Activated T-cell treated with anti-CD3 and anti-CD28 coated beads, Interleukin-2, amount 50 U/mL, for 48 hours (primary cell): ENCODE measurements around the gene TMEM14B.
A peak's percentile ranks its signal among the peaks of the same experiment; 100 is the strongest.
"Not testable (repeated sequence)": the region's sequence is repeated elsewhere in the genome, so short reads cannot be mapped to it uniquely, and the experiment has no call there.

Source experiments
- DNase-seq, 2 experiments: peaks; one replicate each; pipeline ENCODE4 v3.0.0-alpha.2; 2020

TMEM14B gene

DNA sequence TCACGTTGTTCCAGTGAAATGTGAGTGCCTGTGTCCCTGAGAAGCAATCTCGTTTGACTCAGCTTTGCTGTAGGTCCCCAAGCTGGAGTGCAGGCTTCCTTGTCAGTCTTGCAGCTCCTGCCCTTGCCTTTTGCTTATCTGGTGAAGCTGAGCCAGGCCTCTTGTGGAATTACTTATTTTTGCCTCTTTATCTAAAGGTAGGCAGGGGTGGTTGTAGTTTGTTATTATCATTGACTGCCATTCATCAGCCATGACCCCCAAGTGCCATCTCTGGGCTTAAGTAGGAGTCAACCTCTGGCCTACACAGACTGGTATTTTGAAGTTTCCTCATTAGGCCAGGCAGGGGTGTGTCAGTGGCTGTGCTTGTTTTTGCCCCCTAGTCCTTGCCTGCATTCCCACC, 2.1 kb downstream of the TMEM14B start:
- DNase-seq = no peak

DNA sequence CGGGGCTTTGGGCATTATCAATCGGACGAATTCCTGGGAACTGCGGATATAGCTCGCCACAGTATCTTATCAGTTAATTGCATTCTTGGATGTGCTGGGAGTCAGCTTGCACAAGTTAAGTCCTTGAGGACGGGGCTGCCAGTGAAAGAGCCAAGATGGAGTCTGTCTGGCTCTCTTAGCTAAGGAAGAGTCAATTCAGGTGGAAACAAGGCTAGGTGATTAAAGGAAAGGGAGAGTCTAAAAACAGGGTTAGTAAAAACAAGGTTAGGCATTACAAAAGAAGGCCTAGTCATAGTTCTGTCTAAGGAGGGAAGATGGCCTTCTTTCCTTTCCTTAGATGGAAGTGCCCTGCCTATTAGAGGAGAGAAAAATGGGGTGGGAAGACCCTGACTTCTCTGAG, 3.0 kb downstream of the TMEM14B start:
- DNase-seq = not testable (repeated sequence)

DNA sequence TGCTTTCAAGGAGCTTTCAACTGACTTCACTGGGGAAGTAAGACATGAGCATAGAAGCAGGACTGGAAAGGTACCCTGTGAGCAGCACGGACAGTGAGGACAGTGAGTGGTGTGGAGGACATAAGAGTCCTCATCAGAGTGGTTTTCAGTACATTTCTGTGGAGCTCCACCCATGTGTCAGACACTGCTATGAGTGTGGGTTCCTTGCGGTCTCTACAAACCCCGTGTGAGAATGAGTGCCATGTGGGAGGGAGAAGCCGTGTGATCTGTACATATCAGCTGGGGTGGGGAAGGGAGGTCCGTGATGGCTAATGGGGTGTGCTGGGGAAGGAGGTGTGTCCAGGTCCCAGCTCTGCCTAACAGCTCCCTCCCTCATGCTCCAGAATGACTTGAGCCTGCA, 4.2 kb downstream of the TMEM14B start:
- DNase-seq = not testable (repeated sequence)

DNA sequence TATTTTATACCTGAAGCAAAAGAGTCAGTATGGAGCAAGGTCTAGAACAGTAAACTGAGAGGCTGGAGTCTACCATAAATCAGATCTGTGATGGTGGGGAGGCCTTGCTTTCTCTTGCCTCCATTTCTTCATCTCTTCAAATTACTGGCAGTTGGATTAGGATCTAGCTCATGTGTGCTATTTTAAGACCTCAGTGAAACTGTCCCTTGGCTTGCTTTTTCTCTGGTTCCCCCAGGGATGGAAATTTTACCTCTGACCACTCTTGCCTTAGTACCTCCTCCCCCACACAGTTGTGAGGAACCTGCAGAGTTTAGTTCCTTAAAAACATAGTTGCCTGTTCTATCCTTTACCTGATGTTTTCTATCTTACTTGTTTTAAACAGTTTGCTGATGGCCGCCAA, 8.5 kb downstream of the TMEM14B start:
- no peak for DNase-seq

DNA sequence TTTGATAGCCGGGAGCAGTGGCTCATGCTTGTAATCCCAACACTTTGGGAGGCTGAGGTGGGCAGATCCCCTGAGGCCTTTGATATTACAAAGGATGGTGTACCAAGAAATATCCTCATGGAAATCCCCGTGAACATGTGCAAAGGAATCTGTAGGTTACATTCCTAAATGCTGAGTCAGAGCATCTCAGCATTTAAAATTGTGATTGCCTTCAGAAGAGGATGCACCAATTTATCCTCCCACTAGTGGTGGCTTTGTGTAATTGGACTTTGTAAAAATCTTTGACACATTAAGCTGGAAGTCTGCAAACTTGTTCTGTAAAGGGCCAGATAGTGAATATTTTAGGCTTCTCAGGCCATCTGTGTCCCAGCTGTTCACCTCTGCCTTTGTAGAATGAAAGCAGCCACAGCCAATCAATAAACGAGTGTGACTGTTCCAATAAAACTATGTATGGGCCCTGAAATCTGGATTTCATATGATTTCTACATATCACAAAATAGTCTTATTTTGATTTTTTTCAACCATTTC, 11.8 kb downstream of the TMEM14B start:
- no peak for DNase-seq

DNA sequence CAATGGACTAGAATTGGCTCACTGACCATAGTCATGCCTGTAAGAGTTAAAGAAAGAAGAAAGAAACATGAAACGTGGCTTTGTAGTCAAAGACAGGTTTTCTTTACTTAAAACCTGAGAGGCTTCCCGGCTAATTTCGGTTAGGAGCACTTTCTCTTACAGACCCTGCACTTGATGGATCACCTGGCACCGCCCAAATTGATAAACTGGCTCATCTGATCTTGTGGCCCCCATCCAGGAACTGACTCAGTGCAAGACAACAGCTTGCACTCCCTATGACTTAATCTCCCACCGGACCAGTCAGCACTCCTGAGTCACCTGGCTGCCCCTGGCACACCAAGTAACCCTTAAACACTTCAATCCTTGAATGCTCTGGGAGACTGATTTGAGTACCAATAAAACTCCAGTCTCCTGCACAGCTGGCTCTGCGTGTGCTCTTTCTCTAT, 12.3 kb downstream of the TMEM14B start:
- peak in 1 of 2 experiments; percentile 30 for DNase-seq

DNA sequence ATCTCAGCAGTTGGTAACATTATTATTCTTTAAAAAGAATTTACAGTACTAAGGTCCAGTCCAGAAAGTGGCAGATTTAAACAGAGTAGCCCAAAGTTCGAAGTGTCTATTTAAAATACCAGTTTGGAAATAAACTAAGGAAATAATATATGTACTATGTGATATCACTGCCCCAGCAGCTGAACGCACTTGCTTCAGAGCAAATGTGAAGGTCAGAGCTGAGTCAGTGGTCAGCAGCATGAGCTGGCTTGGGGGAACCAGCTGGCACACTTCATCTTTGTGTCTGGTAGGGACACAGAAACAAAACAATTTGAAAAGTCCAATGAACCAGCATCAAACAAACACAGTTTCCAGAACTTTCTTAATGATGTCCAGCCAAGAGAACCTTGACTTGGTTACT, 15.4 kb downstream of the TMEM14B start:
- DNase-seq = no peak

DNA sequence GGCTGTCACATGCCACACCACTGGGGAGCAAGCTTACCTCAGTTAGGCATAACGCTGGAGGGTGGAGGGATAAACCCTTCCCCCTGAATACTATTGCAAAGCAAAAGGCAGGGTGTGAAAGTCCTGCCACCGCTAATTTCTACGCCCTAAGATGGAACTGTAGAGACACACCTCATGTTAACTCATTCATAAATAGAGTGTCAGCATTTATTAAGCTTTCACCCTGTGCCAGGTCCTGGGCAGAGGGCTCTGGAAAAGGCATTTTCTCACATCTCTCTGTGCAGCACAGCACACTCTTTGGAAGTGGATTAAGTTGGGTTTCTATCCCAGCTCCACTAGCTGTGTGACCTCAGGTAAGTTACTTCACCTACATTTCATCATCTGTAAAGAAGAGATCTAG, 21.8 kb downstream of the TMEM14B start:
- DNase-seq = no peak

DNA sequence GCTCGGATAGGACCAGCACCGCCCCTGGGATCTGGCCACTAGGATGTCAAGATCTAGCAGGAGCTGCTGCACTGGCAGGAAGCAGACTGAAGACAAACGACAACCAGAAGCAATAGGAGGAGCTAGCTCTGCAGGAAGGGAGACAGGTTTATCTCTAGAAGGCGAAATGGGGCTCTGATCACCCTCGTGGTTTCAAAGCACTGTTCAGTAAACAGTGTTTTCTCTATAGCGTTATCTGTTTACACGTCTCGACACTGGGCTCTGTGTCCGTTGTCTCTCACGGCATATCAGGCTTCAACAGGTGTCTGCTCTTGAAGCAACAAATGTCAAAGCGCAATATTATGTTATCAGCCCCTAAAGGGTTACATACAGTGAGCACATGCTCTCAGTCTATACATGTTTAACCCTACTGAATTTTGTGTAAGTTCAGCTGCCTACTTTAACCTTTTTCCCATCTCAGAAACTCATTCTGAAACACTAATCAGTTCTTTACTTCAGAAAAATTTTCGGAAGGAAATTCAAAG, 23.8 kb downstream of the TMEM14B start:
- DNase-seq = no peak

DNA sequence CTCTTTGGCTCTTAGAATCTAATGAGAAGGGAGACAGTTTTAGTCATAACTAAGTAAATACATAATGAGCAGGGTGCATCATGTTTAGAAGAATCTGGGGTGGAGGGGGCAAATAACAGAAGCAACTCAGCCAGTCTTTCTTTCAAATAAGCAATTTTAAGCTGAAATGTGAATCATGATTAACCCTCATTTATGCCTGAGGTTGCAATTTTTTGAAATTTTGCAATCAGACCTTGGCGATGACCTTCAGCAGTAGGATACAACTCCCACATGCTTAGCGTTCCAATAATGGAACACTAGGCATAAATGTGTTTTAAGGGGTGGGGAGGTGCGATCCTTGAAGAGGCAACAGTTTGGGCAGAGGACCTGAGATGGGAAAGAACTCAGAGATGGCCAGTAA, 30.6 kb downstream of the TMEM14B start:
- no peak for DNase-seq

DNA sequence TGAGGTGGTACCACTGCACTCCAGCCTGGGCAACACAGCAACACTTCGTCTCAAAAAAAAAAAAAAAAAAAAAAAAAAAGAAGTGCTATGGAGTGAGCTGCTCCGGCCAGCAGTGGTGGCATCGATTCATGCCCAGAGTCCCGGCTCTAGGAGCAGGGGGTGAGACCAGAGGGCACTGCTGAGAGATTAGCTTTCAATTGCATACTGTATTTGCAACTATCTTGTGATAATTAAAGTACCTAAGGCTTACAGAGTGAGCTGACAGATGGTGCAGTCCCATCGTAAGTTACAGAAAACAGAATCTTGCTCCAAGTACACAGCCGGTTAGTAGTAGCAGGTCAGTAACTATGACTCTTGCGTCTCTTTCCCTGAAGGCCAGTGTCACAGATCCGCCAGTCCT, 31.5 kb downstream of the TMEM14B start:
- no peak for DNase-seq

DNA sequence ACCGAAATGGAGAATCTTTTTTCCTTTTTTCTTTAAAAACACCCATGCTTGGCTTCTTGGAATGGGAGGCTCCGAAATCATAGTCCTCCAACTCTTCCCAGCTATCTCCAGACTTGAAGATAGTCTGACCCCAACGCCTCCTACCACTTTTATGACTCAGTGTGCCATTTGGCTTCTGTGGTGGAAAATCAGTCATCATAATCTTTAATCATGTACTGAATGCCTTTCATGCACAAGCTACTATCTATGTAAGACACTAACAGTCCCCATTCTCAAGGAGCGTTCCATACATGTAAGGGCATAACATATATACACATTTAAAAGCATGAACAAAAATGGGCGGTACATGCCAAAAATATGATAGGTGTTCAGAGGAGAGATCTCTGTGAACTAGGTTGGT, 44.1 kb downstream of the TMEM14B start:
- DNase-seq = no peak

DNA sequence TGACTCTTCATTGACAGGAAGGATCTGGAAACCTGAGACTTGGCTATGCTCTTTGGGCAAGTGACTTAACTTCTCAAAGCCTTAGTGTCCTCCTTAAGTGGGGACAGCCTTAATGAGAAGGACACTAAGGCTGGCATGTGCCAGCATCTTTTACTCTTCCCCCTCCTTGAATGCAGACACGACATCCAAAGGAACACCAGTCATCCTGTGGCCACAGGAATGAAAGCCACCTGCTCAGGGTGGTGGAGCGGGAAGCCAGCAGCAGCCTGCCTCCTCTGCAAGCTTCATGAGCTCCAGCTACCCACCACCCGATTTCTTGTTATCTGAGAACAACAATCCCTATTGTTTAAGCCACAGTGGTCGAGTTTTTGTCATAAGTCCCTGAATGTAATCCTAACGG, 44.5 kb downstream of the TMEM14B start:
- DNase-seq = no peak

DNA sequence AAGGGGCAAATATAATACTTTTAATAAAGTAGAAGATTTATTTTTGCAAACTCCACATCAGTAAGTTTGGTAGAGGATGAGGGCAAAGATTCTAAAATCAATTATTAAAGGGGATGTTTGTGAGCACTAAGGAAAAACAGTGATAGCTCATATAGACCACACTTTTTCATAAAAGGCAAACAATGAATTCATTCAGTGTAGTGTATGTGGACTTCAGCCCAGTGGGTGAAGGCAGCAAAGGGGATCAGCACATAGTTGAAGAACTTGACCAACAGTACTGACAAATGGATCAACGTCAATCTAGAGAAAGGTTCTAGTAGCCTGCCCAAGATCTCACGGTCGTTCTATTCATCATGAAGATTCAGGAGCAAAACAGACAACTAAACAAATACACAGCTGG, 45.4 kb downstream of the TMEM14B start:
- no peak for DNase-seq

DNA sequence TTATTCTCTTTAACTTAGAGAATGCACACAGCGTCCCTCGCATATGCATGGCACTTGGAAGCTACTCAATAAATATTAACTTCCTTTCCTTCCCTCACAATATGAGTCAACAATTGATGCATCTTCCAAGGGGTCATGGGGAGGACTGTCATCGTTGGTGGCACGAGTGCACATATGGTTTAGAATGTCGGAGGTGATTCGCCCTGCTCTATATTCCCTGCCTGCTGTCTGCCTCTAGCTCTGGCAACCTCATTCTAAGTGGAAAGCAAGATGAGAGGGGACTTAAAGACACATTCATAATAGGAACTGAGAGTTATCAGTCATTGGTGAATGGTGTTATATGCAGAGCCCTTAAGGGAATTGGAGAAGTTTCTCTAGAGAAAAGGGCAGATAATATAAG, 46.1 kb downstream of the TMEM14B start:
- DNase-seq = no peak

DNA sequence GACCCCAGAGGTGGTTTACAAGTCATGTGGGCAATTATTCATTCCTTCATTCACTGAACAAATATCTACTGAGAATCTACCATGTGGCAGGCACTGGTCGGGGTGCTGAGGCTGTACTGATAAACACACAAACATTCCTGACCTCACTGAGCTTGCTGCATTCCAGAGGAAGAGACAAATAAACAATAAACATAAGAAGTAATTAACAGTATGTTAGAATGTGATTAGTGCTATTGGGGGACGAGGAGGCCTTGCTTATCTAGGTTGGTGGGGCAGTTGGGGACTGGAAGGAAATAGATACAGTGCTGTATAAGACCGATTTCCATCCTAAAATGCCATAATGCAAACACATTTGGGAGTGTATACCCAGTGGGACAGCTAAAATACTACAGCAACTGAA, 46.6 kb downstream of the TMEM14B start:
- DNase-seq = no peak

DNA sequence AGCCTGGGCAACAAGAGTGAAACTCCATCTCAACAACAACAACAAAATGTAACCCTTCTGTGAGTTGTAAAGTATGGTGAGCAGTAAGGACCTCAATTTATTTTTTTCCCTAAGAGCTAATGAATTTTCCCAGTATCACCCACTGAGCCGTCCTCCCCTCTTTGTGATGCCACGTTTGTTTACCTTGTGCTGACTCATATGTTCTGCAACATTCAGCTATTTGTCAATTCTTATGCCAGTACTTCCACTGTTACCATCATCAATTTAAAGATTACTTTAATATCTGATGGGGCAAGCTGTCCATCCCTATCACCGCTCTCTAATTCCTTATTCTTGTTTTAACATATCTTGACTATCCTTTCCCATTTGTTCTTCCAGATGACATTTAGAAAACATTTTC, 53.2 kb downstream of the TMEM14B start:
- no peak for DNase-seq

DNA sequence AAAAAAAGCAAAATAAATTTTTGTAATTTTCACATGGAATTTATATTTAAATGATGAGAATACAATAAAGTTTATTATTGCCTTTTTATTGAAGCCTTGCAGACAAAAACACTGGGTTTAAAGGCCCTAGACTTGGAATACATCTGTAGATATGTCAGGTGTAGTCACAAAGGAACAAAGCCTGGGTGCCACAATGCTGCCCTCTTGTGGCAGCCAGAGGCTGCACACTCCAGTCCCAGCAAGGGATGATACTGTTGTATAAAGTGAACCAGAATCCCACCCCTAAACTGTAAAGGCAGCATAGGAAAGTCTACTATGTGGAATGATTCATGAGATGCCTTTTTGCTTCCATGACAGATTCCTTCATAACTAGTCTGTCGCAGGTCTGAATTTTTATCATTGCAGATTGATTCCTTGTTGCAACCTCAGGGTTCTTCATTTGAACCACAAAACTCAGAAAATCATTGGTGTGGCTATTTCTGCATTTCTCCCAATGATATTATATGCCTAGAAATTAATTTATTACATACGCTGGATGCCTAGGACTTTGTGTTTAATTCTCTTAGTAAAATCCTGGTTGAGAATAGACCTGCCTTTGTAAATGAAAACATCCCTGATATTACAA, 53.7 kb downstream of the TMEM14B start:
- peak; percentile 63 to 71 for DNase-seq
